ENCODE measurements around the gene PHACTR2. TPM values are rescaled to one million over a fixed set of nuclear protein-coding genes. Genes with fewer than 3 reads are reported as not detected.
A peak's percentile ranks its signal among the peaks of the same experiment; 100 is the strongest.

Gene PHACTR2
- total and polyA plus RNA-seq, 2 of the 13 experiments (the other 11 are each of a cell fraction or from before 2014, with no cell fraction given), result 11.3 to 28.2 TPM

GRCh38 chr6:143744551-143745165 lies 66.9 kb downstream of the PHACTR2 start (continued):
- TF ChIP-seq ZNF407 (CRISPR knock-in tag; IDR thresholded peaks at IDR 0.05; ENCODE audit: not compliant biosample characterization), result no peak
- TF ChIP-seq HNF1B (CRISPR knock-in tag; IDR thresholded peaks at IDR 0.05), result 0 out of 2 replicates have a peak, but pooled peaks have one; percentile 11
- TF ChIP-seq DMAP1 (CRISPR knock-in tag; IDR thresholded peaks at IDR 0.05), result no peak
- no peak for TF ChIP-seq ETV6 (CRISPR knock-in tag; conservative IDR thresholded peaks at IDR 0.05)
- 0 out of 2 replicates have a peak, but pooled peaks have one; percentile 21 for TF ChIP-seq FOXA3 (CRISPR knock-in tag; IDR thresholded peaks at IDR 0.05)
- TF ChIP-seq HNF4G (IDR thresholded peaks at IDR 0.05; ENCODE audit: borderline replicate concordance, low read depth, low read length), result 0 out of 2 replicates have a peak, but pooled peaks have one; percentile 13
- no peak for TF ChIP-seq HNF4G (CRISPR knock-in tag; IDR thresholded peaks at IDR 0.05; ENCODE audit: borderline replicate concordance, low read depth)
- no peak for TF ChIP-seq CENPX (CRISPR knock-in tag; IDR thresholded peaks at IDR 0.05)
- peak; percentile 46; the same call in 1 of the 2 replicates for TF ChIP-seq ZNF605 (CRISPR knock-in tag; IDR thresholded peaks at IDR 0.05)
- TF ChIP-seq MLXIP (CRISPR knock-in tag; IDR thresholded peaks at IDR 0.05; ENCODE audit: borderline replicate concordance), result no peak
- TF ChIP-seq ZNF772 (CRISPR knock-in tag; IDR thresholded peaks at IDR 0.05), result no peak; the same call in 1 of the 2 replicates
- TF ChIP-seq SSRP1 (CRISPR knock-in tag; IDR thresholded peaks at IDR 0.05), result no peak
- peak; percentile 40; the same call in 1 of the 2 replicates for TF ChIP-seq SP5 (CRISPR knock-in tag; IDR thresholded peaks at IDR 0.05; ENCODE audit: borderline replicate concordance, low read depth)
- no peak for TF ChIP-seq SP140L (CRISPR knock-in tag; IDR thresholded peaks at IDR 0.05; ENCODE audit: borderline replicate concordance)
- no peak for TF ChIP-seq HIVEP1 (CRISPR knock-in tag; IDR thresholded peaks at IDR 0.05)
- TF ChIP-seq ZNF232 (CRISPR knock-in tag; IDR thresholded peaks at IDR 0.05; ENCODE audit: borderline replicate concordance), result 0 out of 2 replicates have a peak, but pooled peaks have one; percentile 34
- no peak for TF ChIP-seq ZNF510 (CRISPR knock-in tag; IDR thresholded peaks at IDR 0.05; ENCODE audit: low read depth)

Measured in HepG2 (cell line).